Measurements from ENCODE around the gene ODAPH.
A peak's percentile ranks its signal among the peaks of the same experiment; 100 is the strongest.
"Not testable (repeated sequence)": the region's sequence is repeated elsewhere in the genome, so short reads cannot be mapped to it uniquely, and the experiment has no call there.

Gene ODAPH, protein sequence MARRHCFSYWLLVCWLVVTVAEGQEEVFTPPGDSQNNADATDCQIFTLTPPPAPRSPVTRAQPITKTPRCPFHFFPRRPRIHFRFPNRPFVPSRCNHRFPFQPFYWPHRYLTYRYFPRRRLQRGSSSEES

DNA sequence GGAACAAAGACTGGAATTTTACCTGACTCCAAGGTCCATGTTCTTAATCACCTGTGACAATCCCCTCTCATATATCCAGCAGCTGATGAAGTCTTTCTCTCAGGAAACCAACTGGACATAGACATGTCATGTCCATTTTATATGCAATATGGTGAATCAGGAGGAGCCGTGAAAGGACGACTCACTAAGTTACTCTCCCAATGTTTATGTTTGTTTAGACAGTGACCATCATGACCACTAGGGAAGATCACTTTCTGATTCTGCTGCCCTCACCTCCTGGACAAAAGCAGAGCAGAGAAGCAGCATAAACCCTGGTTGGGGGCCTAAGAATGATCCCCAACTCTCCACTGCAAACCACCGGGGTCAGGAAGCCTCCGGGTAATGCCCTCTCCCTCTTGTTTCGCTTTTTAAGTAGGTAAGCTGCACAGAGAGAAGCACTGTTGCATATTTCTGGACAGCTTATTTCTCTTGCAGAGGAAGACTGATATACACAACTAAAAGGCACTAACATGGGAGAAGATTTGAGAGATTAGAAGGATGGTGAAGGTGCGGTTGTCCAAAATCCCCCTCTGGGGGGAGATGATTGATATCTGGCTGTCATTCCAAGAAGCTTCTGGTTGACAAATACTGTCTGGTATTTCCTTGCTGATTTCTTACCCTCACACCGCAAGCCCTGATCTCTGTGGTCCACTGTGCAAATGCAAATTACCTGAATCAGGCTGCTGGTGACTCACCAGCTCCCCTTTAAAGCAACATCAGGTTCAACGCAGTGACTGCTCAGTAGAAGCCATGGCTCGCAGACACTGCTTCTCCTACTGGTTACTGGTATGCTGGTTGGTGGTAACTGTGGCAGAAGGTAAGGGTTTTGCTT lies at the start of gene ODAPH:
Gene ODAPH (plus strand): TSS at position 773 of the 871 bp plus-strand sequence. CDS start 17 bp downstream, at position 790.
- no peak for DNase-seq (ENCODE audit: low read depth)

GRCh38 chr4:75509592-75509991 lies 46.3 kb upstream of the ODAPH start:
- not testable (repeated sequence) for DNase-seq (ENCODE audit: low read depth)

GRCh38 chr4:75511841-75512240 lies 44.0 kb upstream of the ODAPH start:
- DNase-seq (ENCODE audit: low read depth) = no peak

- DNase-seq (ENCODE audit: low read depth) = no peak
Observed at GRCh38 chr4:75512386-75513211, 43.3 kb upstream of the ODAPH start.

DNA sequence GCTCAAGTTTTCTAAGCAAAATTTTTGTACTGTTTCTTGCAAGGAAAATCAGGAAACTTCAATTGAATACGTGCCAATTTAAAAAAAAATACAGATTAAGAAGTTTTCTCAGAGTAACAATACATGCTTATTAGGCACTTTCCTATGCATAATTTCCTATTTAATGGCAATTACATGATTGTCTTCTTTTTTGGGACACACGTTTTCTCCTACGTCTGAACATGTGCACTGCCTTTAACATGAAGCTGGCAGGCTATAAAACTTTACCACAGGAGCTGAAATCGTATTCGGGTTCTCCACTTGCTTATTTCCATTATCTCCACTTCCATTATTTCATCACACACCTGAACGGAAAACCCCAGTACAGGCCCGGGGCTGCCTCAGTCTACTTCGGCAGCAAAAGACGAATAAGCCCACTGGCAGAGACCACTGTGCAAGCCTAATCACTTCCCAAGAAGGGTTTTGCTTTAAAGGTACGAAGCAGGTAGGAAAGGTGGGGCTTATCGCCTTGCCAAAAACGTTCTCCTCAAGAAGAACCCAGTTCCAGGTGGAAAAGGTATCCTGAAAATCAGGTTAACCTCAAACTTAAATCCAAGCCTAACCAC lies 42.2 kb upstream of the ODAPH start:
- no peak for DNase-seq (ENCODE audit: low read depth)

DNA sequence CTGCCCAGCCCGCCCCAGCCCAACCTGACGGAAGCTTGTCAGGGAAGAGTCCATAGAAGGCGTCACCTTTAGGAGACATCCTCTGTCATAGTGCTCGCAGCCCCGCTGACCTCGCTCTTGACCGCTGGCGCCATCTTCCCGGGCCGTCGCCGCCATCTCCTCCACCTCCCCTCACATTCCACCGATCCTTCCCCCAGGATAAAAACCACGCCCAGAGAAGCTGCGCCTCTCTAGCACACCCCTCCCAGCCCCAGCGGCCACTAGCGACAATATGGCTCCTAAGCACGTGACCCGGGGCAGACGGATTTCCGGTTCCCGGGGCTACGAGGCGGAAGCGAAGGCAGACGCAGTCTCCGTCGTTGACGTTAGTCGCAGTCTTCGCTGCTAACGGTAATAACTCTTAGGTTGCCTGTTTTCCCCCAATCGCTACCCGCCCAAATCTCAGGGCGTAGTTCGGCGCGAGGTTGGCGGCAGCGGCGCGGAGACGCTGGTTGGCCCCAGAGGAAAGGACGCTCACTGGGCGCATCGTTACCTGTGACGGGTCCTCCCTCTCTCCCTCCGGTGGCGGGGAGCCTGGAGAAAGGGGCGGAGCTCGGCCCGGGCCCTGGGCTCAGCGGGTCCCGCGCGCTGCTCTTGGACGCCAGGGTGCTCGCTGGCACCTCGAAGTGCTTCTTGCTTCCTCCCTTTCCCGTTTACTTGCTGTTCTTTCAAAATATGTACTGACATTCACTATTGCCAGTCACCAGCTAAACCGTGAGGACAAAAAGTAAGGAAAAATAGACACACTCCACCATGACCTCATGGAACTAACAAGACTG lies 41.5 kb upstream of the ODAPH start, which contains the start of the genes RCHY1 and THAP6:
Gene RCHY1 (minus strand): TSS at position 273 of the 818 bp plus-strand sequence. CDS start 117 bp downstream, at position 156.
Gene THAP6 (plus strand): TSS at position 343 of the 818 bp plus-strand sequence. CDS start 980 bp downstream, outside the sequence.
- DNase-seq (ENCODE audit: low read depth) = peak; percentile 87

- no peak for DNase-seq (ENCODE audit: low read depth)
Observed at GRCh38 chr4:75514949-75515612, 40.8 kb upstream of the ODAPH start.

DNA sequence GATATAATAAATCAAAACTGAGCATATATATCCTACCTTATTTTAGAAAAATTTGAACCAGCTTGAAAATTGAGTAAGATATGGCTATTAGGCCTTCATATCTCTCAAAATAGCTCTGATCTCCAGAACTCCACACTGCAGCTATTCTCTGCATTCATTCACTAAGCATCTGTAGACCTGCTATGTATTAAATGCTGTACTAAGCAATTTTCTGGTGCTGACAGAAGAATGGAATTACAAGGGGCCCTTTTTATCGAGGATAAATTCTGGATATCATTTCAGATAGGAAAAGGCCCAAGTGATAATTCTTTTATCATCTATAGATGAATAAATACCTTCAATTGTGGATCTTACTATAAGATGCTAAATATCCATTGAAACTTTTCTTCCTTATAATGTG lies 39.7 kb upstream of the ODAPH start:
- no peak for DNase-seq (ENCODE audit: low read depth)

GRCh38 chr4:75519452-75519851 lies 36.4 kb upstream of the ODAPH start:
- DNase-seq (ENCODE audit: low read depth) = not testable (repeated sequence)

GRCh38 chr4:75525086-75525485 lies 30.8 kb upstream of the ODAPH start:
- DNase-seq (ENCODE audit: low read depth) = no peak

DNA sequence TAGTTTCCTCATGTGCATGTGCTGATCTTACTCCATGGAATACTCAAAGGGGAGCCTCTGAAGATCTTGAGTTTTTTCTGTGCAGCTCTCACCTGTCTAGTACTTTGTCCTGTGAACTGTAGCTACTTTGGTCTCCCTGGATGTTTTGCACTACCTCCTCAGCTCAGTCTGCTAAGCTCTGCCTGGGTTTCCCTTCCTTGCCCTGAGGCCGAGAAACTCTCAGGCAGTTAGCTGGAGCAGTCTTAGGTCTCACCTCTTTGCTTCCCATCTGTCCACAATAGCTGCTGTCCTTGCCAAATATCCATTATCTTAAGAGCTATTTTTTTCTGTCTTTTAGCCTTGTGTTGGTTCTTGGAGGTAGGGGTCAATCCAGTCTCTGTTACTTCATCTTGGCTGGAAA lies 30.0 kb upstream of the ODAPH start:
- no peak for DNase-seq (ENCODE audit: low read depth)

DNA sequence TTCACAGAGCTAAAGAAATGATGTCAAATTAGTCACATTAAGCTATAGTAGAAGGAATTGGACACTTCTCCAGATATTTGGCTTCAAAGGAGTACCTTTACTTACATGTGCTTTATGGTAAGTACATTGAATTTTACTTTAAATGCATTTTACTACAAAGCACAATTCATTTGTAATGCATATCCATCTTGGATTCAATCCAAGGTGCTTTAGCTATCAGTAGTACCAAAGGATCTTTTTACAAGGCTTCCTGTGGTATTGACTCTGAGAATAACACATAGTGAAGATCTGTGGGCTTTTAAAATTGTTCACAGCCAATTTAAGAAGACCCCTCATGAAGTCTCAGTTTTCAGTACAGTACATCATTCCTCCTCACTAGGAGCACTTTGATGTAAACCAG lies 28.4 kb upstream of the ODAPH start:
- DNase-seq (ENCODE audit: low read depth) = no peak

DNA sequence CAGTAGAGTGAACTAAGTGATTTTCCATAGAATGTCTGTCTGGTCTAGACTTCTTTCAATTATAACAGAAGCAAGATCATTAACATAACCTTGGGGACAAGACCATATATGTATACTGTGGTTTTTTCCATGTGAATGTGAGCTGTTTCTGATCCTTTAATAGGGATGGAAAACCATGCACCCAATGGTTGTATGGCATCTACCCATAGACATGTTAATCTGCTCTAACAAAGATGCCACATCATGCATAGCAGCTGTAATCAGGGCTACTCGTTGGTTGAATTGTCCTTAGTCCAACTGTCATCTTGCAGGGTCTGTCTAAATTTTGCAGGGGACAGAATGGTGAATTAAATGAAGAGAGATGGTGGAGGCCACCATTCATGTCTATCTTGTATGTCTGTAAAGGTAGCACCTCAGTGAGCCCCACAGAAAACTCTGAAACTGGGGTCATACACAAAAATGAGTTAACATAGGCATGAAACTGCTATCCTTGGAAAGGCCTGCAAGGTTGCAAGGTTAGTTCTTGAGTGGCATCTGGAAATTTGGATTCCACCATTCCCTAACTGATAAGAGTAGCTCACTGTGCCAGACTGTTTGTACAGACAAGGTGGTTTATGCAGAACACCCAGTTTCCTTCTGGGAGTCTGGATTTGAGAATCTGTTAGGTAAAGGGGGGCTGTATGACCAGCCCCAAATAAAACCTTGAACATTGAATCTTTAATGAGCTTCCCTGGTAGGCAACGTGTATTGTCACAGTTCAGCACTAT lies 25.1 kb upstream of the ODAPH start:
- DNase-seq (ENCODE audit: low read depth) = no peak

GRCh38 chr4:75531536-75532143 lies 24.2 kb upstream of the ODAPH start:
- not testable (repeated sequence) for DNase-seq (ENCODE audit: low read depth)

GRCh38 chr4:75533339-75533887 lies 22.5 kb upstream of the ODAPH start:
- DNase-seq (ENCODE audit: low read depth) = not testable (repeated sequence)

DNA sequence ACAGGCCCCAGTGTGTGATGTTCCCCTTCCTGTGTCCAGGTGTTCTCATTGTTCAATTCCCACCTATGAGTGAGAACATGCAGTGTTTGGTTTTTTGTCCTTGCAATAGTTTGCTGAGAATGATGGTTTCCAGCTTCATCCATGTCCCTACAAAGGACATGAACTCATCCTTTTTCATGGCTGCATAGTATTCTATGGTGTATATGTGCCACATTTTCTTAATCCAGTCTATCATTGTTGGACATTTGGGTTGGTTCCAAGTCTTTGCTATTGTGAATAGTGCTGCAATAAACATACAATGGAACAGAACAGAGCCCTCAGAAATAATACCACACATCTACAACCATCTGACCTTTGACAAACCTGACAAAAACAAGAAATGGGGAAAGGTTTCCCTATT lies 21.9 kb upstream of the ODAPH start:
- not testable (repeated sequence) for DNase-seq (ENCODE audit: low read depth)

DNA sequence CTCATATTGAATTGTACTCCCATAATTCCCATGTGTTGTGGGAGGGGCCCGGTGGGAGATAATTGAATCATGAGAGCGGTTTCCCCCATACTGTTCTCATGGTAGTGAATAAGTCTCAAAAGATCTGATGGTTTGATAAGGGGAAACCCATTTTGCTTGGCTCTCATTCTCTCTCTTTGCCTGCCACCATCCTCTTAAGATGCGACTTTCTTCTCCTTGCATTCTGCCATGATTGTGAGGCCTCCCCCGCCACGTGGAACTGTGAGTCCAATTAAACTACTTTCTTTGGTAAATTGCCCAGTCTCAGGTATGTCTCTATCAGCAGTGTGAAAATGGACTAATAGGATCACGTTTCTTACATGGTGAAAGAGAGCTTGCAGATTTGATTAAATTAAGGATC lies 18.6 kb upstream of the ODAPH start:
- not testable (repeated sequence) for DNase-seq (ENCODE audit: low read depth)

DNA sequence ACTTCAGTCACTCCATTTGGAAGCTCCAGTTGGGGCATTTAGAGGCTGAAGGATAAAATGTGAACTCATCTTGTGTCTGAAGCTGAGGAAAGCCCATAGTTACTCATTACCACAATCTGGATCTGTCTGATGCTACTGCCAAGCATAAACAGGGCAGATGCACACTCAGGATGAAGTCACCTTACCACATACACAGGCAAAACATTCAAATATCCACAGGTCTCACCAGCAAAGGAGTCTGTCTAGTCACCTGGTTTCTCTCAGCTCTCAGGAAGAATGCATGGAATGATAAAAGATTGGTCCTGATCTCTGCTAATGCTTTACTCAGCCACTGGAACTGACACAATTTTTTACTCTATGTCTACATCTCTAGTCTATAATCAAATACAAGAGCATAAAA lies 13.0 kb upstream of the ODAPH start:
- no peak for DNase-seq (ENCODE audit: low read depth)

DNA sequence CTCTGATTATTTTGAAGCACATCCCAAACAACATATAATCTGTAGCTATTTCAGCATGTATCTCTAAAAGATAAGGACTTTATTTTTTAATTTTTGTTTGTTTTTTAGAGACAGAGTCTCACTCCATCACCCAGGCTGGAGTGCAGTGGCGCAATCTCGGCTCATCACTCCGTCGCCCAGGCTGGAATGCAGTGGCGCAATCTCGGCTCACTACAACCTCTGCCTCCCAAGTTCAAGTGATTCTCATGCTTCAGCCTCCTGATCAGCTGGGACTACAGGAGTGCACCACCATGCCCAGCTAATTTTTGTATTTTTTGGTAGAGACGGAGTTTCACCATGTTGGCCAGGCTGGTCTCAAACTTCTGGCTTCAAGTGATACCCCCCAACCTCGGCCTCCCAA lies 11.6 kb upstream of the ODAPH start:
- not testable (repeated sequence) for DNase-seq (ENCODE audit: low read depth)

Measured in activated gamma-delta T cell treated with anti-CD3 and anti-CD28 coated beads, Interleukin-2, amount 50 U/mL, for 16 hours (primary cell).